ENCODE measurements around the gene MCTP2. TPM values are rescaled to one million over a fixed set of nuclear protein-coding genes. Genes with fewer than 3 reads are reported as not detected.

The MCTP2 gene
- polyA plus RNA-seq, 4 donors, result 4.1 to 11.7 (median 5.6) TPM

DNA sequence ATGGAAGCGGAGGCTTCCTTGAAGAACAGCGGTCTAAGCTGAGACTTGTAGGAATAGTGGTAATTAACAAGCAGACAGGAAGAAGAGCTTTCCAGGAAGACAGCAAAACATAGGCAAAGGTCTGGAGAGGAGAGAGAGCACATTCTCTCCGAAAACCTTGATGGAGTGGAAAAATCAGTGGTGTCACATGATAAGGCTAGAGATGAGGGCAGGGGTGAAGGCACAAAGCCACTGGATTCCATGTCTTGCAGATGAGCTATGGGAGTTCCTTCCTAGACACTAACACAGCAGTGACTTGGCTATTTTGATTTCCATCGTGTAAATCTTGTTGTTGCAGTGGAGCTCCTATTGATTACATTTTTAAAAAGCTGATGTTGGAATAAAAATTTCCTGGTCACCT lies 132.0 kb downstream of the MCTP2 start:
- H3K27me3 ChIP-seq (ENCODE audit: control insufficient read depth in 3 of 3, insufficient read depth in 3 of 3, low read length in 3 of 3), result no peaks in the 10 kb centered on the region
- 84 to 97% (median 93%) methylated on average over 4 of the region's 4 CpGs for WGBS, 3 donors
- FAIRE-seq, result no peak

DNA sequence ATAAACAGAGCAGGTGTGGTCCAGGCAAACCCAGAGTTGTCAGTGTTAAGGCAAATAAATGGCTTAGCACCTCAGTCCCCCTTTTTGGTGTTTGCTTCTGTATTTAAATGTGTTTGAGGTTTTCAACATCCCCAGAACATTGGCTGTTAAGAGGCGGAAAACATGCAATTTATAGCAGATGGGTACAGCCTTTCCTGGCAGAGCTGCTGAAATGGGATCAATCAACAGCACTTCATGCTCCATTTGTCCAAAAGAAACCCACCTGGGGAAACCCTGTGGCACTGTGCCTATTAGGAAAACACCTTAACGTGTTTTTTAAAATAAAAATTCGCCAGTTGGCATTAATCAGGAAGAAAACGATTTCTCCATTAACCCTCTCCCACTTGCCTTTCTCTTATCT lies 135.4 kb downstream of the MCTP2 start:
- 81 to 87% (median 81%) methylated on average over 4 of the region's 4 CpGs for WGBS, 3 donors
- peaks cover 2 to 4% (median 3%) of the 10 kb centered on the region in 3 donors for H3K36me3 ChIP-seq (ENCODE audit: control insufficient read depth in 3 of 3, insufficient read depth in 2 of 3, low read depth in 1 of 3, low read length in 3 of 3)
- DNase-seq (no peak), FAIRE-seq (no peak)
- no peaks in the 10 kb centered on the region for H3K9me3 ChIP-seq (ENCODE audit: control insufficient read depth in 2 of 2, insufficient read depth in 1 of 2, low read depth in 1 of 2, low read length in 1 of 2)
- no peaks in the 10 kb centered on the region for H3K4me1 ChIP-seq (ENCODE audit: control insufficient read depth in 3 of 3, insufficient read depth in 2 of 3, low read depth in 1 of 3, low read length in 2 of 3)
- no peak overlapping the region for H3K4me3 ChIP-seq (ENCODE audit: low read depth in 1 of 3, low read length in 3 of 3)
- H3K27ac ChIP-seq (ENCODE audit: low read depth in 1 of 3, low read length in 2 of 3), result no peak overlapping the region
- H3K27me3 ChIP-seq (ENCODE audit: control insufficient read depth in 3 of 3, insufficient read depth in 3 of 3, low read length in 3 of 3), result no peaks in the 10 kb centered on the region

More for the DNA sequence above, 132.0 kb downstream of the MCTP2 start:
- no peak overlapping the region for H3K4me3 ChIP-seq (ENCODE audit: low read depth in 1 of 3, low read length in 3 of 3)
- peaks cover 3 to 10% (median 6%) of the 10 kb centered on the region in 3 donors for H3K36me3 ChIP-seq (ENCODE audit: control insufficient read depth in 3 of 3, insufficient read depth in 2 of 3, low read depth in 1 of 3, low read length in 3 of 3)
- H3K27ac ChIP-seq (ENCODE audit: low read depth in 1 of 3, low read length in 2 of 3), result no peak overlapping the region
- H3K4me1 ChIP-seq (ENCODE audit: control insufficient read depth in 3 of 3, insufficient read depth in 2 of 3, low read depth in 1 of 3, low read length in 2 of 3), result no peaks in the 10 kb centered on the region
- no peaks in the 10 kb centered on the region for H3K9me3 ChIP-seq (ENCODE audit: control insufficient read depth in 2 of 2, insufficient read depth in 1 of 2, low read depth in 1 of 2, low read length in 1 of 2)
- DNase-seq, result no peak

DNA sequence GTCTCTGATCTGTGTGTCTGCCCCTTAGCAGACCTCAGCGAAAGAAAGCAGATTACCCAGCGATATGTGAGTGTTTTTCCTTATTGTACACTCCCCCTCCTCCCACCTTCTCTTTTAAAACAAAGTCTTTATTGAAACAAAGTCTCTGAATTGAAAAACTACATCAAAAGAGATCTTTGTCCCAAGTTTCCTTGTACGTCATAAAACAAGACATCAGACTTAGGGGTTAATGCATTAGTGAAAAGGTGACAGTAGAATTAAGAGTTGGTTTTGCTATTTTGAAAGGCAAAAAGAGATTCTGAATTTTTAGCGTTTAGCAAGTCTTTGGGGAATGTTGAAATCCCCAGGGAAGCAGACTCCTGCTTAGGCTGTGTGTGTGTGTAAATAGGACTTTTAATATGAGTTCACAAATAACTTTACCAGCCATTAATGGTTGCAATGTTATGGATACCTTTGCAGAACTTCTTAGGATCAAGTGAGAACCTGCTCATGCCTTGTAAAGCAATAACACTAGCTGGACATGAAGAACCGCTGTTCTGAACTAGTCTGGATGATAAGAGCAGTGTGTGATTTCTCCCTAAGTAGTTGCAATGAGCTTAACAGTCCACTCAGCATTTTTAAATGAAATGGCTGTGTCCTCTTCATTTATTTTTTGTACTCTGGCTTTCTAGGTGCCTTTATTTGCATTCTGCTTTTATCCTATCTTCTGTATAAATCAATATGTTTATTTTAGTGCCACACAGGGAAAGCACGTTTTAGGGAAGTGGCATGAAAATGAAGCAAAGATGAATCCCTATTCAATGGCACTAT lies 136.6 kb downstream of the MCTP2 start:
- 81 to 86% (median 86%) methylated on average over 6 of the region's 6 CpGs for WGBS, 3 donors
- DNase-seq (no peak), FAIRE-seq (no peak)
- H3K4me3 ChIP-seq (ENCODE audit: low read depth in 1 of 3, low read length in 3 of 3), result no peak overlapping the region
- no peaks in the 10 kb centered on the region for H3K4me1 ChIP-seq (ENCODE audit: control insufficient read depth in 3 of 3, insufficient read depth in 2 of 3, low read depth in 1 of 3, low read length in 2 of 3)
- H3K36me3 ChIP-seq (ENCODE audit: control insufficient read depth in 3 of 3, insufficient read depth in 2 of 3, low read depth in 1 of 3, low read length in 3 of 3), result peaks cover 3 to 6% (median 4%) of the 10 kb centered on the region in 3 donors
- no peak overlapping the region for H3K27ac ChIP-seq (ENCODE audit: low read depth in 1 of 3, low read length in 2 of 3)
- no peaks in the 10 kb centered on the region for H3K27me3 ChIP-seq (ENCODE audit: control insufficient read depth in 3 of 3, insufficient read depth in 3 of 3, low read length in 3 of 3)
- H3K9me3 ChIP-seq (ENCODE audit: control insufficient read depth in 2 of 2, insufficient read depth in 1 of 2, low read depth in 1 of 2, low read length in 1 of 2), result no peaks in the 10 kb centered on the region

DNA sequence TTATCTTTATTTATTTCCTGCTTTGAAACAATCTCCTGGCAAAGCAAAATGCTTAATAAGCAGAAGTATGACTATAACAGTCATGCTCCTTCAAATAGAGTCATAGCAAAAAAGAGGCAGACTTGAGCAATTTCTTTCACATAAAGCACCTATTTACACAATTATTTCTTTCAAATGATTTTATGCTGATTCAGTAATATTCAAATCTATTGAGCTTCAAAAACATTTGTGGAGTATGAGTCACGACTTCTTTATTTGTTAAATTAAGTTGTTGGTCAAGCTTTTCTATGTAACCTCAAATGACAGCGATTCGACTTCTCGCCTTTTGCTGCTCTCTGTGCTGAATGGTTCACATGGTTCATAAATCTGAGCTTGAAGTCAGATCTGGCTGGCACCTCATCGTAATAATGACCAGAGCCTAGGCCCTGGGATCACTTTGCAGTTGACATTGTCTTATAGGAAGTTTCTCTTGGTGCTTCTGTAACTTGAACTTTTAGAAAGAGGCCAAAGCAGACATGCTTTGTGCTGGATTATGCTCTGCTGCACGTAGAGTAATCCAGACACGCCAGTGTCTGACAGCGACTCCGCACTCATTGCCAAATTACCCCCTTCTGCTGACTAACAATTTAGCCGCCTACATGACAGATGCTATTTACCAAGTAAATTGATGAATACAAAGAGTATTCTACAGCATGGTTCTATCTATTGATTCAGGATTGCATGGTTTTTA lies 139.0 kb downstream of the MCTP2 start:
- WGBS, 3 donors, result 85 to 94% (median 94%) methylated on average over 10 of the region's 10 CpGs
- DNase-seq, result no peak
- Histone ChIP-seq H3K27ac (ENCODE audit: low read depth in 1 of 3, low read length in 2 of 3) (no peak overlapping the region), H3K36me3 (ENCODE audit: control insufficient read depth in 3 of 3, insufficient read depth in 2 of 3, low read depth in 1 of 3, low read length in 3 of 3) (peaks cover 3 to 10% (median 6%) of the 10 kb centered on the region in 3 donors), H3K4me3 (ENCODE audit: low read depth in 1 of 3, low read length in 3 of 3) (no peak overlapping the region), H3K27me3 (ENCODE audit: control insufficient read depth in 3 of 3, insufficient read depth in 3 of 3, low read length in 3 of 3) (no peaks in the 10 kb centered on the region), H3K4me1 (ENCODE audit: control insufficient read depth in 3 of 3, insufficient read depth in 2 of 3, low read depth in 1 of 3, low read length in 2 of 3) (no peaks in the 10 kb centered on the region), H3K9me3 (ENCODE audit: control insufficient read depth in 2 of 2, insufficient read depth in 1 of 2, low read depth in 1 of 2, low read length in 1 of 2) (no peaks in the 10 kb centered on the region)
- FAIRE-seq, result no peak

DNA sequence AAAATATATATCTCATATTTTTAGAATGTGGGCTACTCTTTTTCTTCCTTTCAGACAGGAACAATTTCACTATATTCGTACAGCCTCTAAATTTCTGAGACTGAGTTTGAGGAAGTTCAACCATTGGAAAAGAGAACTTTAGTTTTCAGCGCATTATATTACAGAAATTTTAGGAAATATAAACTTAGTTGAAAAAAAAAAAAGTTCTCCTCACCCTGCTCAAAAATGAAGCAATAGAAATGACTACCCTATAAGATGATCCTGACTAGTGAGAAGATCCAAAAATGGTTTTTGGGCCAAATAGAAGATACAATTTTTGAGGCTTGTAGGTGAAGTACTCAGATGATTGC lies 139.6 kb downstream of the MCTP2 start:
- DNase-seq (no peak), FAIRE-seq (no peak)
- no peaks in the 10 kb centered on the region for H3K4me1 ChIP-seq (ENCODE audit: control insufficient read depth in 3 of 3, insufficient read depth in 2 of 3, low read depth in 1 of 3, low read length in 2 of 3)
- peaks cover 3 to 11% (median 6%) of the 10 kb centered on the region in 3 donors for H3K36me3 ChIP-seq (ENCODE audit: control insufficient read depth in 3 of 3, insufficient read depth in 2 of 3, low read depth in 1 of 3, low read length in 3 of 3)
- H3K27me3 ChIP-seq (ENCODE audit: control insufficient read depth in 3 of 3, insufficient read depth in 3 of 3, low read length in 3 of 3), result no peaks in the 10 kb centered on the region
- WGBS, 3 donors, result 59 to 90% (median 79%) methylated on average over 2 of the region's 2 CpGs
- no peak overlapping the region for H3K4me3 ChIP-seq (ENCODE audit: low read depth in 1 of 3, low read length in 3 of 3)
- no peak overlapping the region for H3K27ac ChIP-seq (ENCODE audit: low read depth in 1 of 3, low read length in 2 of 3)
- no peaks in the 10 kb centered on the region for H3K9me3 ChIP-seq (ENCODE audit: control insufficient read depth in 2 of 2, insufficient read depth in 1 of 2, low read depth in 1 of 2, low read length in 1 of 2)

DNA sequence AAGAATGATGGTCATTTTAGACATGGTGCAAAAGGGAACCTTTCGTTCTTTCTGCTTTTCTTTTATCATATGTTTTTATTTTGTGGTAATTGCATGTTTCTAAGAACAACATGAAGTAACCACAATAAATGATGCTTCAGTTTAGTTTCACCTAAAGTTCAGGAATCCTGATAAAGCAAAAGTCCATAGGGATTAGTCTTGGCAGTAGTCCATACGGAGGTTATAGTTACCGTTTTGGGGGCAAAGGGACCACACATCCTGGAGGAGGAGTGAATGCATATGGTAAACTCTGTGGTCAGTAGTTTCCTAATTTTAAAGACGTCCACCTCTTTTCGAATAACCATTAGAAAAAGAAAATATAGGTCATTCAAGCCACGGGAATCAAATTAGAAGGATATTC lies 141.5 kb downstream of the MCTP2 start:
- 86 to 96% (median 92%) methylated on average over 6 of the region's 6 CpGs for WGBS, 3 donors
- FAIRE-seq, result no peak
- Histone ChIP-seq H3K36me3 (ENCODE audit: control insufficient read depth in 3 of 3, insufficient read depth in 2 of 3, low read depth in 1 of 3, low read length in 3 of 3) (peaks cover 0 to 13% (median 6%) of the 10 kb centered on the region in 3 donors), H3K4me1 (ENCODE audit: control insufficient read depth in 3 of 3, insufficient read depth in 2 of 3, low read depth in 1 of 3, low read length in 2 of 3) (no peaks in the 10 kb centered on the region), H3K4me3 (ENCODE audit: low read depth in 1 of 3, low read length in 3 of 3) (no peak overlapping the region), H3K27me3 (ENCODE audit: control insufficient read depth in 3 of 3, insufficient read depth in 3 of 3, low read length in 3 of 3) (no peaks in the 10 kb centered on the region), H3K27ac (ENCODE audit: low read depth in 1 of 3, low read length in 2 of 3) (no peak overlapping the region), H3K9me3 (ENCODE audit: control insufficient read depth in 2 of 2, insufficient read depth in 1 of 2, low read depth in 1 of 2, low read length in 1 of 2) (no peaks in the 10 kb centered on the region)
- no peak for DNase-seq

DNA sequence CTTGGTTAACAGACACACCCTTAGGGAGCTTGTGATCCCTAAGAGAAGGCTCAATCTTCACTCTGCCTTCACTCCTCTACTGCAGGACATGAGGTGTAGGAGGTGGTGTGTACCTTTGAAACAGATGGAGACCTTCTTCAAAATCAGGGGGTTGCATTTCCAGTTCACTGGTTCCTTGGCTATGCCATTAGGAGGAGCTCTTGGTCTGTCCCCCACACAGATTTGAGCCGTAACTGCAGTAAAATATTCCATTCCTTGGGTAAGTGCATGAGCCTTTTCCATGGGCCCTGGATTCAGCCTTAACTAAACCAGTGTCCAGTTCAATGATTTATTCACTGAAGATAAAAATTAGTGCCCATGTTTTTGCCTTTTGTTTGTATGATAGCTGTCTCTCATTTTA lies 144.6 kb downstream of the MCTP2 start:
- Histone ChIP-seq H3K9me3 (ENCODE audit: control insufficient read depth in 2 of 2, insufficient read depth in 1 of 2, low read depth in 1 of 2, low read length in 1 of 2) (no peaks in the 10 kb centered on the region), H3K4me1 (ENCODE audit: control insufficient read depth in 3 of 3, insufficient read depth in 2 of 3, low read depth in 1 of 3, low read length in 2 of 3) (no peaks in the 10 kb centered on the region), H3K27ac (ENCODE audit: low read depth in 1 of 3, low read length in 2 of 3) (no peak overlapping the region), H3K36me3 (ENCODE audit: control insufficient read depth in 3 of 3, insufficient read depth in 2 of 3, low read depth in 1 of 3, low read length in 3 of 3) (peaks cover 0 to 21% (median 6%) of the 10 kb centered on the region in 3 donors), H3K27me3 (ENCODE audit: control insufficient read depth in 3 of 3, insufficient read depth in 3 of 3, low read length in 3 of 3) (no peaks in the 10 kb centered on the region), H3K4me3 (ENCODE audit: low read depth in 1 of 3, low read length in 3 of 3) (no peak overlapping the region)
- WGBS, 3 donors, result 90 to 96% (median 95%) methylated on average over 1 of the region's 1 CpG
- DNase-seq (no peak), FAIRE-seq (no peak)

DNA sequence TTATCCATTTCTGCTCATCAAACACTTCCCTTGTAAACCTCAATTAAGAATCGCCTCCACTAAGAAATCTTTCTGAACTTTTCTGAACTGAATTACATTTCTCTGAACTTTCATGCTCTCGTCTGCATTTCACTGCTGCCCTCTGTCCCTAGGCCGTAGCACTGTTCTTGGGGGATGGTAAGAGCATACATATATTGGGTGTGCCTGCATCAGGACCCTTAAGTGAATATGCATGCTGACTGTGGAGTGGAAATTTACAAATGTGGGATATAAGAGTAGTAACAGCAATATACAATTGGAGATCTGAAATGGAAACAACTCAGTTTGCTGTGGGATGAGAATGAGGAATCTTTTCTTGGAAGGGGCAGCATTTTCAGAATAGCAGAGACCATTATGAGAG lies 148.6 kb downstream of the MCTP2 start:
- Histone ChIP-seq H3K27me3 (ENCODE audit: control insufficient read depth in 3 of 3, insufficient read depth in 3 of 3, low read length in 3 of 3) (no peaks in the 10 kb centered on the region), H3K27ac (ENCODE audit: low read depth in 1 of 3, low read length in 2 of 3) (no peak overlapping the region), H3K4me1 (ENCODE audit: control insufficient read depth in 3 of 3, insufficient read depth in 2 of 3, low read depth in 1 of 3, low read length in 2 of 3) (no peaks in the 10 kb centered on the region), H3K36me3 (ENCODE audit: control insufficient read depth in 3 of 3, insufficient read depth in 2 of 3, low read depth in 1 of 3, low read length in 3 of 3) (peaks cover 0 to 15% (median 7%) of the 10 kb centered on the region in 3 donors), H3K4me3 (ENCODE audit: low read depth in 1 of 3, low read length in 3 of 3) (no peak overlapping the region), H3K9me3 (ENCODE audit: control insufficient read depth in 2 of 2, insufficient read depth in 1 of 2, low read depth in 1 of 2, low read length in 1 of 2) (no peaks in the 10 kb centered on the region)
- WGBS, 3 donors, result 94 to 97% (median 95%) methylated on average over 3 of the region's 3 CpGs
- FAIRE-seq, result no peak
- no peak for DNase-seq

All from small intestine (tissue), 7 donors.